Right lobe of liver (tissue), 6 donors: ENCODE data around the gene LSM14A. TPM values are rescaled to one million over a fixed set of nuclear protein-coding genes. Genes with fewer than 3 reads are reported as not detected.

Source experiments
- ATAC-seq, 4 donors: fragments of 200-7000 bp; cut with Tn5 transposase; one replicate each; pipeline ENCODE4 v1.9.1; 2020; ENCODE audit warnings: mild to moderate bottlenecking in 4 of 4, moderate library complexity in 4 of 4
- DNase-seq, 3 donors: peaks; one replicate each; pipeline ENCODE4 v3.0.0-alpha.2; 2020
- H3K27ac ChIP-seq, 3 donors: fragments of 200-600 bp; one replicate each; pipeline ENCODE4 v1.8.0; 2022
- H3K27me3 ChIP-seq, 2 donors: fragments of 200-600 bp; one replicate each; pipeline ENCODE4 v1.8.0; 2022
- H3K36me3 ChIP-seq, 4 donors: fragments of 200-600 bp; sonication (generic) in 1 of 4; one replicate each; pipeline versions ENCODE4 v1.5.1 to v1.8.0; 2017 to 2022; ENCODE audit warnings: control low read depth in 1 of 4
- H3K4me1 ChIP-seq, 4 donors: fragments of 200-600 bp; sonication (generic) in 1 of 4; one replicate each; pipeline versions ENCODE4 v1.5.1 to v1.8.0; 2017 to 2022; ENCODE audit warnings: control low read depth in 1 of 4
- H3K4me3 ChIP-seq, 3 donors: fragments of 200-600 bp; one replicate each; pipeline ENCODE4 v1.8.0; 2022
- H3K9me3 ChIP-seq, 4 donors: fragments of 200-600 bp; sonication (generic) in 1 of 4; one replicate each; pipeline versions ENCODE4 v1.5.1 to v1.8.0; 2017 to 2022; ENCODE audit warnings: control low read depth in 1 of 4
- CTCF ChIP-seq, 4 donors: fragments of 200-600 bp in 3 of 4; fragments of 450-650 bp in 1 of 4; IDR thresholded peaks; one replicate each; pipeline versions ENCODE4 v1.5.1 to v1.8.0; 2016 to 2022; ENCODE audit warnings: antibody characterized with exemption in 4 of 4, mild to moderate bottlenecking in 2 of 4
- POLR2A ChIP-seq: fragments of 450-650 bp; IDR thresholded peaks from one replicate; pipeline ENCODE4 v1.6.1; 2017; ENCODE audit warnings: antibody characterized with exemption, mild to moderate bottlenecking
- WGBS: methylation state at CpG from one replicate; pipeline ENCODE4 v1.1.6; 2018; ENCODE audit warnings: low coverage, low lambda C conversion rate; ENCODE audit not compliant: insufficient coverage; ENCODE audit errors: missing lambda C conversion rate; 5-methylcytosine and 5-hydroxymethylcytosine counted together
- intact Hi-C, 2 donors: fragments of 100-400 bp; cut with DNase I; formaldehyde crosslinking; loops; one replicate each; pipeline versions ENCODE4 v1.11.2 to v1.14.1; 2022
- total RNA-seq, 6 experiments: library from RNA; depleted of rRNA in 2 of 6; stranded (reverse); fragments of >200 nt in 2 of 6; fragmentation: NEBNext Ultra II Directional in 3 of 6; extraction: Animal tissue kit (Norgen Biotek cat#: 25700) in 3 of 6; gene quantifications; one replicate each; pipeline versions ENCODE4 v1.1.0 to v1.2.4, GENCODE V29; 2016 to 2023
- donor health status: DM: no; HTN: yes; CAD: no.
- donor health status: DM: no; HTN: no; CAD: no.
- donor health status: DM: no; HTN: no; CAD: no.
- donor health status: DM: no; HTN: yes; CAD: no.
- donor health status: DM: no; HTN: yes; CAD: no.

Gene LSM14A
- total RNA-seq, 6 experiments from 2014 or later: 32.1 to 61.9 (median 50.4) TPM

DNA sequence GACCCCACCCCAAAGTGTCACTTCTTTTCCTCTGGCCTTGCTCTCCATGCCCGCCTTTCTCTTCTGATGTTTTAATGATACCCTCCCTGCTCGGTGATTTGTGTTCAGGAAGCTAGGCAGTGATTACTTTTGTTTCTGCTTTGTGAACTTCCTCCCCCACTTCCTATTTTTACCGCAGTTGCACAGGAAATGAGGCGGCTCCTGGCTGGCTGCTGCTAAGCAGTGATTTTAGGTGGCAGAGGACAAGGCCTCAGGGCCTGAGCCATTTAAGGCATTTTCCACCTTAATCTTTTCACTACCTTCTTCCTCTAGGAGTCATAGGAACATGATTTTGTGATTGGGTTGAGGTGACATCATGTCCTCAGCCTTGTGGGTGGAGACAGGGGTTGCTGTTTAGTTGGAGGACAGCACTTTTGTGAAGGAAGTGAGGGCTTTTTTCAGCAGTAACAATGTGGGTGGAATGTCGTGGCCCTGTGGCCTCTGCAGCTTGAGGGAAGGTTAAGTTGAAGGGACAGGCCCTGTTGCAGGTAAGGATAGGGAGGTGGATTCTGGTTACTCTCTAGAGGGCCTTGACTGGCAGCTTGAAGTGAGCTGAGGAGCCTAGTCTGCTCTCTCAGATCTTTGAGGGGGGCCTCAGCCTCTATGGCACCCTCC is 97.8 kb downstream of the LSM14A start:
- Histone ChIP-seq H3K36me3 (no peaks in the 10 kb centered on the region), H3K4me3 (no peak overlapping the region), H3K9me3 (no peaks in the 10 kb centered on the region), H3K27me3 (no peaks in the 10 kb centered on the region), H3K27ac (peak overlapping the region; percentile 44 to 72 (median 54)), H3K4me1 (peaks cover 3 to 15% (median 7%) of the 10 kb centered on the region in 4 donors)
- WGBS: 40% methylated on average over 5 of the region's 5 CpGs
- ATAC-seq: peak; percentile 66 to 86 (median 82)
- TF ChIP-seq POLR2A: no peak
- TF ChIP-seq CTCF (IDR thresholded peaks at IDR 0.05): no peak
- peak in 2 of 3 donors; percentile 55 to 66 for DNase-seq
- intact Hi-C loops: no loop called here

DNA sequence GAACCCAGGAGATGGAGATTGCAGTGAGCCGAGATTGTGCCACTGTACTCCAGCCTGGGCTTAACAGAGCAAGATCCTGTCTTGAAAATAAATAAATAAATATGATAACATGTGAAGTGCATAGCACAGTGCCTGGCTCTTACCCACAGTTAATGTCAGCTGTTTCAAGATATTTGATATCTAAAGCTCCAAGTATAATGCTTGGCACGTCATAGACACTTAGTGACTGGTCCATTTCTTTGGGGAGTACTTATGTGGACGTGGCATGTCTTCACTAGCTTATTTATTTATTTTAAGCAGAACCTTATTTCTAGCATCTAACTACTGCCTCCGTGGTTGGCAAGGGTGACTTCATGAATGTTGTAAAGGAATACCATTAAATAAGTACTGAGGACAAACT is 100.8 kb downstream of the LSM14A start:
- intact Hi-C loops: no loop called here
- WGBS: 86% methylated on average over 4 of the region's 4 CpGs
- DNase-seq (no peak), ATAC-seq (no peak)
- Histone ChIP-seq H3K9me3 (no peaks in the 10 kb centered on the region), H3K27ac (no peak overlapping the region), H3K36me3 (no peaks in the 10 kb centered on the region), H3K4me1 (peaks cover 3 to 13% (median 7%) of the 10 kb centered on the region in 4 donors), H3K27me3 (no peaks in the 10 kb centered on the region), H3K4me3 (no peak overlapping the region)
- no peak for TF ChIP-seq POLR2A
- no peak for TF ChIP-seq CTCF (IDR thresholded peaks at IDR 0.05)

DNA sequence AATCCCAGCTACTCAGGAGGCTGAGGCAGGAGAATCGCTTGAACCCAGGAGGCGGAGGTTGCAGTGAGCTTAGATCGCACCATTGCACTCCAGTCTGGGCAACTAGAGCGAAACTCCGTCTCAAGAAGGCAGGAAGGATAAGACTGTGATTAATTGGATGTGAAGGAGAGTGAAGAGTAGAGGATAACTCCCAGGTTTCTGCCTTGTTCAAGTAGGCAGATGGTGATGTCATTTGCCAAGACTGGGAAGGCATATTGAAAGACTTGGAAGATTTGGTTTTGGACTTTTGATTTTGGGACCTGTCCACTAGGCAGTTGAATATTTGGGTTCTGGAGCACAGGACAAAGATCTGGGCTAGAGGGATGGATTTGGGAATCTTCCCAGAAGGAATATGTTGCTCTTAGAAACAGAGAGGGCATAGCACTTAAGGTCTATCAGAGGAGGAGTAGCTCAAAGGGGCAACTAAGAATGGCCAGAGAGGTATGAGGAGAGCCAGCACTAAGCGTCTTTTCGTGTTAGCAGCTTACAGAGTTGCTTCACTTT is 102.1 kb downstream of the LSM14A start:
- Histone ChIP-seq H3K27ac (peak overlapping the region in 2 of 3 donors; percentile 27 to 49), H3K4me1 (peaks cover 0 to 4% (median 2%) of the 10 kb centered on the region in 4 donors), H3K36me3 (no peaks in the 10 kb centered on the region), H3K9me3 (no peaks in the 10 kb centered on the region), H3K4me3 (no peak overlapping the region), H3K27me3 (no peaks in the 10 kb centered on the region)
- DNase-seq: no peak
- WGBS: 34% methylated on average over 2 of the region's 7 CpGs
- intact Hi-C loops: no loop called here
- no peak for ATAC-seq
- TF ChIP-seq POLR2A (no peak), CTCF (IDR thresholded peaks at IDR 0.05) (no peak)

- WGBS: 49% methylated on average over 4 of the region's 4 CpGs
- H3K4me1 ChIP-seq: no peaks in the 10 kb centered on the region
- no peak for TF ChIP-seq POLR2A
- TF ChIP-seq CTCF (IDR thresholded peaks at IDR 0.05): no peak
- no peaks in the 10 kb centered on the region for H3K27me3 ChIP-seq
- H3K36me3 ChIP-seq: no peaks in the 10 kb centered on the region
- H3K9me3 ChIP-seq: no peaks in the 10 kb centered on the region
- intact Hi-C loops: no loop called here
- ATAC-seq (peak in 2 of 4 donors; percentile 14 to 30), DNase-seq (no peak)
- H3K4me3 ChIP-seq: no peak overlapping the region
- peak overlapping the region in 2 of 3 donors; percentile 27 to 49 for H3K27ac ChIP-seq
These were observed 102.7 kb downstream of the LSM14A start for GRCh38 chr19:34274827-34275625.
